ENCODE measurements around the gene RAD51B.

DNA sequence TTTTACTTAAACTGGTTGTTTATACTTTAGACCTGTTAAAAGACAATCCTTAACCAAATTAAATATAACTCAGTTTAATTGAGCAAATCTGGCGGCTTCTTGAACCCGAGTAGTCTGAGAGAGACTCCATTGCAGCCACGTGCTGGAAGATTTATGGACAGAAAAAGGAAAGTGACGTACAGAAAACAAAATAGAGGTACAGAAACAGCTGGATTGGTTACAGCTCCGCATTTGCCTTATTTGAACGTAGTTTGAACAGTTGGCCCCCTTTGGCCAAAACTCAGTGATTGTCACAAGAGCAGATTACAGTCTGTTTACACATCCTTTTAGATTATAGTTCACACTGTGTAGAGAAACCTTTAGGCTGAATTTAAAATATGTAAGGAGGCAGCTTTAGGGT, 155.9 kb downstream of the RAD51B start:
- TF ChIP-seq EP300 (IDR thresholded peaks at IDR 0.05; ENCODE audit: low read depth in 2 of 2, low read length in 2 of 2): no peak
- no peak for TF ChIP-seq EP300 (CRISPR knock-in tag; IDR thresholded peaks at IDR 0.05; ENCODE audit: borderline replicate concordance)
- TF ChIP-seq, protein P1, sequence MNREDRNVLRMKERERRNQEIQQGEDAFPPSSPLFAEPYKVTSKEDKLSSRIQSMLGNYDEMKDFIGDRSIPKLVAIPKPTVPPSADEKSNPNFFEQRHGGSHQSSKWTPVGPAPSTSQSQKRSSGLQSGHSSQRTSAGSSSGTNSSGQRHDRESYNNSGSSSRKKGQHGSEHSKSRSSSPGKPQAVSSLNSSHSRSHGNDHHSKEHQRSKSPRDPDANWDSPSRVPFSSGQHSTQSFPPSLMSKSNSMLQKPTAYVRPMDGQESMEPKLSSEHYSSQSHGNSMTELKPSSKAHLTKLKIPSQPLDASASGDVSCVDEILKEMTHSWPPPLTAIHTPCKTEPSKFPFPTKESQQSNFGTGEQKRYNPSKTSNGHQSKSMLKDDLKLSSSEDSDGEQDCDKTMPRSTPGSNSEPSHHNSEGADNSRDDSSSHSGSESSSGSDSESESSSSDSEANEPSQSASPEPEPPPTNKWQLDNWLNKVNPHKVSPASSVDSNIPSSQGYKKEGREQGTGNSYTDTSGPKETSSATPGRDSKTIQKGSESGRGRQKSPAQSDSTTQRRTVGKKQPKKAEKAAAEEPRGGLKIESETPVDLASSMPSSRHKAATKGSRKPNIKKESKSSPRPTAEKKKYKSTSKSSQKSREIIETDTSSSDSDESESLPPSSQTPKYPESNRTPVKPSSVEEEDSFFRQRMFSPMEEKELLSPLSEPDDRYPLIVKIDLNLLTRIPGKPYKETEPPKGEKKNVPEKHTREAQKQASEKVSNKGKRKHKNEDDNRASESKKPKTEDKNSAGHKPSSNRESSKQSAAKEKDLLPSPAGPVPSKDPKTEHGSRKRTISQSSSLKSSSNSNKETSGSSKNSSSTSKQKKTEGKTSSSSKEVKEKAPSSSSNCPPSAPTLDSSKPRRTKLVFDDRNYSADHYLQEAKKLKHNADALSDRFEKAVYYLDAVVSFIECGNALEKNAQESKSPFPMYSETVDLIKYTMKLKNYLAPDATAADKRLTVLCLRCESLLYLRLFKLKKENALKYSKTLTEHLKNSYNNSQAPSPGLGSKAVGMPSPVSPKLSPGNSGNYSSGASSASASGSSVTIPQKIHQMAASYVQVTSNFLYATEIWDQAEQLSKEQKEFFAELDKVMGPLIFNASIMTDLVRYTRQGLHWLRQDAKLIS (CRISPR knock-in tag; IDR thresholded peaks at IDR 0.05): no peak
- no peak for TF ChIP-seq SETDB1 (CRISPR knock-in tag; IDR thresholded peaks at IDR 0.05; ENCODE audit: borderline replicate concordance)
- TF ChIP-seq, protein P2, sequence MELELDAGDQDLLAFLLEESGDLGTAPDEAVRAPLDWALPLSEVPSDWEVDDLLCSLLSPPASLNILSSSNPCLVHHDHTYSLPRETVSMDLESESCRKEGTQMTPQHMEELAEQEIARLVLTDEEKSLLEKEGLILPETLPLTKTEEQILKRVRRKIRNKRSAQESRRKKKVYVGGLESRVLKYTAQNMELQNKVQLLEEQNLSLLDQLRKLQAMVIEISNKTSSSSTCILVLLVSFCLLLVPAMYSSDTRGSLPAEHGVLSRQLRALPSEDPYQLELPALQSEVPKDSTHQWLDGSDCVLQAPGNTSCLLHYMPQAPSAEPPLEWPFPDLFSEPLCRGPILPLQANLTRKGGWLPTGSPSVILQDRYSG (CRISPR knock-in tag; IDR thresholded peaks at IDR 0.05): no peak
- no peak for TF ChIP-seq ZNF891 (CRISPR knock-in tag; IDR thresholded peaks at IDR 0.05)
- TF ChIP-seq ZNF331 (CRISPR knock-in tag; IDR thresholded peaks at IDR 0.05): no peak
- TF ChIP-seq ZNF546 (CRISPR knock-in tag; conservative IDR thresholded peaks at IDR 0.05): no peak
- TF ChIP-seq ARID2 (CRISPR knock-in tag; IDR thresholded peaks at IDR 0.05; ENCODE audit: borderline replicate concordance): no peak

All from HepG2 (cell line).